H9 (cell line): Measurements from ENCODE around the gene INSC. TPM values are rescaled to one million over a fixed set of nuclear protein-coding genes. Genes with fewer than 3 reads are reported as not detected.

ENCODE experiments used
- DNase-seq: peaks from one replicate; pipeline ENCODE4 v3.0.0-alpha.2; 2017
- H2AFZ ChIP-seq: one replicate; pipeline ENCODE4 v1.6.1; 2013; ENCODE audit warnings: mild to moderate bottlenecking, low read length, control low read depth, moderate library complexity
- H2AK5ac ChIP-seq: 2 replicates; pipeline ENCODE4 v1.6.1; 2013; ENCODE audit warnings: low read length, control low read depth, mixed read lengths; ENCODE audit not compliant: insufficient read length
- H2BK120ac ChIP-seq: one replicate; pipeline ENCODE4 v1.6.1; 2013; ENCODE audit warnings: low read depth, mild to moderate bottlenecking, low read length, control low read depth, inconsistent platforms; ENCODE audit not compliant: poor library complexity, severe bottlenecking
- H2BK12ac ChIP-seq: 2 replicates; pipeline ENCODE4 v1.6.1; 2013; ENCODE audit warnings: low read length, control low read depth, mixed read lengths, low read depth; ENCODE audit not compliant: insufficient read length
- H2BK15ac ChIP-seq: 2 replicates; pipeline ENCODE4 v1.6.1; 2013; ENCODE audit warnings: low read depth, low read length, control low read depth
- H2BK20ac ChIP-seq: one replicate; pipeline ENCODE4 v1.6.1; 2013; ENCODE audit warnings: low read depth, mild to moderate bottlenecking, low read length, control low read depth, inconsistent platforms; ENCODE audit not compliant: poor library complexity, severe bottlenecking
- H2BK5ac ChIP-seq: 2 replicates; pipeline ENCODE4 v1.6.1; 2013; ENCODE audit warnings: low read length, control low read depth, mixed read lengths; ENCODE audit not compliant: insufficient read length
- H3K14ac ChIP-seq: 2 replicates; pipeline ENCODE4 v1.6.1; 2013; ENCODE audit warnings: low read length, control low read depth; ENCODE audit not compliant: insufficient read depth
- H3K18ac ChIP-seq: 2 replicates; pipeline ENCODE4 v1.6.1; 2013; ENCODE audit warnings: low read depth, mild to moderate bottlenecking, mixed read lengths, low read length, control low read depth; ENCODE audit not compliant: insufficient read length
- H3K23ac ChIP-seq: 2 replicates; pipeline ENCODE4 v1.6.1; 2013; ENCODE audit warnings: low read length, control low read depth, mixed read lengths, low read depth; ENCODE audit not compliant: insufficient read length
- H3K23me2 ChIP-seq: 2 replicates; pipeline ENCODE4 v1.6.1; 2013; ENCODE audit warnings: low read depth, mild to moderate bottlenecking, mixed read lengths, low read length, control low read depth; ENCODE audit not compliant: insufficient read length, poor library complexity, severe bottlenecking
- H3K27ac ChIP-seq: 2 replicates; pipeline ENCODE4 v1.5.1; 2013; ENCODE audit warnings: low read length, control low read depth, mixed read lengths, low read depth; ENCODE audit not compliant: insufficient read length
- H3K27me3 ChIP-seq: 2 replicates; pipeline ENCODE4 v1.6.1; 2013; ENCODE audit warnings: low read length, control low read depth, inconsistent platforms; ENCODE audit not compliant: insufficient read depth
- H3K4ac ChIP-seq: 2 replicates; pipeline ENCODE4 v1.6.1; 2013; ENCODE audit warnings: low read depth, mild to moderate bottlenecking, control low read depth, inconsistent platforms, low read length, moderate library complexity
- H3K4me1 ChIP-seq: 2 replicates; pipeline ENCODE4 v1.6.1; 2013; ENCODE audit warnings: low read length, control low read depth, inconsistent platforms; ENCODE audit not compliant: insufficient read depth
- H3K4me2 ChIP-seq: 2 replicates; pipeline ENCODE4 v1.6.1; 2013; ENCODE audit warnings: low read length, control low read depth, mixed read lengths; ENCODE audit not compliant: insufficient read length, insufficient read depth
- H3K56ac ChIP-seq: 2 replicates; pipeline ENCODE4 v1.6.1; 2013; ENCODE audit warnings: low read depth, mild to moderate bottlenecking, mixed read lengths, low read length, control low read depth; ENCODE audit not compliant: insufficient read length
- H3K79me1 ChIP-seq: 2 replicates; pipeline ENCODE4 v1.6.1; 2013; ENCODE audit warnings: low read depth, mild to moderate bottlenecking, moderate library complexity, low read length, control low read depth, inconsistent platforms; ENCODE audit not compliant: insufficient read depth, poor library complexity, severe bottlenecking
- H3K79me2 ChIP-seq: 2 replicates; pipeline ENCODE4 v1.6.1; 2013; ENCODE audit warnings: low read length, control low read depth, inconsistent platforms; ENCODE audit not compliant: insufficient read depth
- H3K9ac ChIP-seq: 2 replicates; pipeline ENCODE4 v1.6.1; 2013; ENCODE audit warnings: low read length, control low read depth, mixed read lengths; ENCODE audit not compliant: insufficient read length; ENCODE audit errors: extremely low read depth
- H3K9me3 ChIP-seq: one replicate; pipeline ENCODE4 v1.6.1; 2013; ENCODE audit warnings: low read depth, low read length, inconsistent platforms; ENCODE audit not compliant: control insufficient read depth
- H3T11ph ChIP-seq: one replicate; pipeline ENCODE4 v1.6.1; 2013; ENCODE audit warnings: mild to moderate bottlenecking, low read length, control low read depth, inconsistent platforms
- H4K20me1 ChIP-seq: one replicate; pipeline ENCODE4 v1.6.1; 2013; ENCODE audit not compliant: control insufficient read depth, insufficient read length, insufficient read depth
- H4K5ac ChIP-seq: 2 replicates; pipeline ENCODE4 v1.6.1; 2013; ENCODE audit warnings: low read depth, mild to moderate bottlenecking, mixed read lengths, low read length, control low read depth; ENCODE audit not compliant: insufficient read length
- H4K8ac ChIP-seq: replicated peaks from 2 replicates; pipeline ENCODE4 v1.6.1; 2013; ENCODE audit warnings: low read length, control low read depth, mixed read lengths, low read depth; ENCODE audit not compliant: insufficient read length
- H4K91ac ChIP-seq: 2 replicates; pipeline ENCODE4 v1.6.1; 2013; ENCODE audit warnings: low read depth, mild to moderate bottlenecking, moderate library complexity, mixed read lengths, low read length, control low read depth; ENCODE audit not compliant: insufficient read length
- H3K27ac Mint-ChIP-seq, 3 experiments: 2 replicates in 2 of 3; 3 replicates in 1 of 3; pipeline ENCODE4 v1.8.0; 2020 to 2021; ENCODE audit warnings: mixed read lengths in 3 of 3, mild to moderate bottlenecking in 1 of 3, moderate library complexity in 1 of 3
- H3K27me3 Mint-ChIP-seq: 2 replicates; pipeline ENCODE4 v1.8.0; 2021; ENCODE audit warnings: low read depth, mild to moderate bottlenecking, moderate library complexity, mixed read lengths
- H3K36me3 Mint-ChIP-seq, 3 experiments: 2 replicates in 2 of 3; 3 replicates in 1 of 3; pipeline ENCODE4 v1.8.0; 2020 to 2021; ENCODE audit warnings: low read depth in 3 of 3, mixed read lengths in 3 of 3; ENCODE audit not compliant: insufficient read depth in 1 of 3
- H3K4me1 Mint-ChIP-seq, 2 experiments: 2 replicates each; pipeline ENCODE4 v1.8.0; 2020; ENCODE audit warnings: mixed read lengths in 2 of 2
- H3K4me3 Mint-ChIP-seq, 2 experiments: 2 replicates in 1 of 2; 3 replicates in 1 of 2; pipeline ENCODE4 v1.8.0; 2020 to 2021; ENCODE audit warnings: mild to moderate bottlenecking in 2 of 2, mixed read lengths in 2 of 2, moderate library complexity in 1 of 2
- H3K9me3 Mint-ChIP-seq, 2 experiments: 2 replicates in 1 of 2; 3 replicates in 1 of 2; pipeline ENCODE4 v1.8.0; 2020; ENCODE audit warnings: mild to moderate bottlenecking in 2 of 2, mixed read lengths in 2 of 2, moderate library complexity in 1 of 2
- CTCF ChIP-seq: fragments of 200-600 bp; sonication (generic); conservative IDR thresholded peaks from 3 replicates; pipeline ENCODE4 v1.8.0; 2021; ENCODE audit warnings: antibody characterized with exemption, mild to moderate bottlenecking
- total RNA-seq: library from RNA; stranded (reverse); gene quantifications from 2 replicates; pipeline ENCODE4 v1.2.1, GENCODE V29; 2021

INSC gene
- total RNA-seq, 1 experiment from 2014 or later, result not detected

- Histone ChIP-seq H3K27ac (no peak overlapping the region), H2AK5ac (no peak overlapping the region), H2BK5ac (no peak overlapping the region), H2AFZ (no peak overlapping the region), H3K9ac (no peak overlapping the region), H3K9me3 (no peaks in the 10 kb centered on the region), H3K23ac (no peak overlapping the region), H3K27me3 (no peaks in the 10 kb centered on the region), H4K5ac (no peak overlapping the region), H3K18ac (no peak overlapping the region), H3K56ac (no peak overlapping the region), H3K14ac (no peak overlapping the region), H3K79me2 (no peaks in the 10 kb centered on the region), H2BK15ac (no peak overlapping the region), H2BK20ac (no peak overlapping the region), H2BK12ac (no peak overlapping the region), H4K20me1 (no peaks in the 10 kb centered on the region), H3K4ac (no peak overlapping the region), H3K4me2 (no peak overlapping the region), H4K8ac (no peak overlapping the region), H3T11ph (no peak overlapping the region), H3K4me1 (no peaks in the 10 kb centered on the region), H3K23me2 (no peaks in the 10 kb centered on the region), H2BK120ac (no peak overlapping the region), H4K91ac (no peak overlapping the region), H3K79me1 (no peaks in the 10 kb centered on the region)
- no peaks in the 10 kb centered on the region for H3K36me3 Mint-ChIP-seq
- H3K27ac Mint-ChIP-seq, result no peak overlapping the region
- no peaks in the 10 kb centered on the region for H3K9me3 Mint-ChIP-seq
- H3K4me1 Mint-ChIP-seq, result no peaks in the 10 kb centered on the region; a peak in 1 of 4 replicates
- peaks cover 1% of the 10 kb centered on the region; the same call in 1 of the 2 replicates for H3K27me3 Mint-ChIP-seq
- no peak for DNase-seq
- no peak for TF ChIP-seq CTCF
- H3K4me3 Mint-ChIP-seq, result no peak overlapping the region
These were observed 51.5 kb downstream of the INSC start for GRCh38 chr11:15166204-15166603.
